ENCODE results near the gene GRAMD1A.
"Not testable (repeated sequence)": the region's sequence is repeated elsewhere in the genome, so short reads cannot be mapped to it uniquely, and the experiment has no call there.

GRAMD1A gene

GRCh38 chr19:35021596-35021995 is 21.5 kb downstream of the GRAMD1A start:
- no peak overlapping the region for H2AFZ ChIP-seq (ENCODE audit: low read length, unreplicated experiment)
- no peaks in the 10 kb centered on the region for H3K79me2 ChIP-seq (ENCODE audit: control insufficient read depth, insufficient read depth, low read length, unreplicated experiment)
- no peak overlapping the region for H3K4me3 ChIP-seq (ENCODE audit: low read depth, low read length)
- H3K36me3 ChIP-seq (ENCODE audit: insufficient read depth, low read length), result no peaks in the 10 kb centered on the region
- no peak overlapping the region for H3K27ac ChIP-seq (ENCODE audit: low read depth, low read length)
- no peaks in the 10 kb centered on the region for H3K4me1 ChIP-seq (ENCODE audit: control insufficient read depth, insufficient read depth, low read length, unreplicated experiment)
- H3K27me3 ChIP-seq (ENCODE audit: insufficient read depth, low read length), result no peaks in the 10 kb centered on the region

- Histone ChIP-seq H3K27ac (ENCODE audit: low read depth, low read length) (no peak overlapping the region), H3K4me1 (ENCODE audit: control insufficient read depth, insufficient read depth, low read length, unreplicated experiment) (no peaks in the 10 kb centered on the region), H3K36me3 (ENCODE audit: insufficient read depth, low read length) (no peaks in the 10 kb centered on the region), H3K79me2 (ENCODE audit: control insufficient read depth, insufficient read depth, low read length, unreplicated experiment) (no peaks in the 10 kb centered on the region), H3K27me3 (ENCODE audit: insufficient read depth, low read length) (no peaks in the 10 kb centered on the region), H2AFZ (ENCODE audit: low read length, unreplicated experiment) (no peak overlapping the region), H3K4me3 (ENCODE audit: low read depth, low read length) (no peak overlapping the region)
These were observed 22.3 kb downstream of the GRAMD1A start for GRCh38 chr19:35022460-35022859.

- H3K4me3 ChIP-seq (ENCODE audit: low read depth, low read length), result no peak overlapping the region
- no peaks in the 10 kb centered on the region for H3K36me3 ChIP-seq (ENCODE audit: insufficient read depth, low read length)
- no peaks in the 10 kb centered on the region for H3K4me1 ChIP-seq (ENCODE audit: control insufficient read depth, insufficient read depth, low read length, unreplicated experiment)
- no peaks in the 10 kb centered on the region for H3K27me3 ChIP-seq (ENCODE audit: insufficient read depth, low read length)
- no peaks in the 10 kb centered on the region for H3K79me2 ChIP-seq (ENCODE audit: control insufficient read depth, insufficient read depth, low read length, unreplicated experiment)
- H2AFZ ChIP-seq (ENCODE audit: low read length, unreplicated experiment), result no peak overlapping the region
- H3K27ac ChIP-seq (ENCODE audit: low read depth, low read length), result no peak overlapping the region
These were observed 23.3 kb downstream of the GRAMD1A start for GRCh38 chr19:35023428-35023827.

GRCh38 chr19:35024095-35024494 is 24.0 kb downstream of the GRAMD1A start:
- no peaks in the 10 kb centered on the region for H3K36me3 ChIP-seq (ENCODE audit: insufficient read depth, low read length)
- no peaks in the 10 kb centered on the region for H3K79me2 ChIP-seq (ENCODE audit: control insufficient read depth, insufficient read depth, low read length, unreplicated experiment)
- no peaks in the 10 kb centered on the region for H3K4me1 ChIP-seq (ENCODE audit: control insufficient read depth, insufficient read depth, low read length, unreplicated experiment)
- H3K27ac ChIP-seq (ENCODE audit: low read depth, low read length), result no peak overlapping the region
- H2AFZ ChIP-seq (ENCODE audit: low read length, unreplicated experiment), result no peak overlapping the region
- no peak overlapping the region for H3K4me3 ChIP-seq (ENCODE audit: low read depth, low read length)
- no peaks in the 10 kb centered on the region for H3K27me3 ChIP-seq (ENCODE audit: insufficient read depth, low read length)

GRCh38 chr19:35025969-35026368 is 25.8 kb downstream of the GRAMD1A start:
- H3K4me3 ChIP-seq (ENCODE audit: low read depth, low read length), result no peak overlapping the region
- H2AFZ ChIP-seq (ENCODE audit: low read length, unreplicated experiment), result no peak overlapping the region
- H3K36me3 ChIP-seq (ENCODE audit: insufficient read depth, low read length), result no peaks in the 10 kb centered on the region
- no peak overlapping the region for H3K27ac ChIP-seq (ENCODE audit: low read depth, low read length)
- no peaks in the 10 kb centered on the region for H3K79me2 ChIP-seq (ENCODE audit: control insufficient read depth, insufficient read depth, low read length, unreplicated experiment)
- no peaks in the 10 kb centered on the region for H3K4me1 ChIP-seq (ENCODE audit: control insufficient read depth, insufficient read depth, low read length, unreplicated experiment)
- H3K27me3 ChIP-seq (ENCODE audit: insufficient read depth, low read length), result no peaks in the 10 kb centered on the region

GRCh38 chr19:35026418-35026817 is 26.3 kb downstream of the GRAMD1A start:
- H3K79me2 ChIP-seq (ENCODE audit: control insufficient read depth, insufficient read depth, low read length, unreplicated experiment), result no peaks in the 10 kb centered on the region
- no peaks in the 10 kb centered on the region for H3K36me3 ChIP-seq (ENCODE audit: insufficient read depth, low read length)
- no peak overlapping the region for H2AFZ ChIP-seq (ENCODE audit: low read length, unreplicated experiment)
- H3K4me1 ChIP-seq (ENCODE audit: control insufficient read depth, insufficient read depth, low read length, unreplicated experiment), result no peaks in the 10 kb centered on the region
- no peaks in the 10 kb centered on the region for H3K27me3 ChIP-seq (ENCODE audit: insufficient read depth, low read length)
- no peak overlapping the region for H3K4me3 ChIP-seq (ENCODE audit: low read depth, low read length)
- no peak overlapping the region for H3K27ac ChIP-seq (ENCODE audit: low read depth, low read length)

GRCh38 chr19:35027009-35027408 is 26.9 kb downstream of the GRAMD1A start:
- no peaks in the 10 kb centered on the region for H3K27me3 ChIP-seq (ENCODE audit: insufficient read depth, low read length)
- no peak overlapping the region for H3K4me3 ChIP-seq (ENCODE audit: low read depth, low read length)
- no peak overlapping the region for H3K27ac ChIP-seq (ENCODE audit: low read depth, low read length)
- H2AFZ ChIP-seq (ENCODE audit: low read length, unreplicated experiment), result no peak overlapping the region
- H3K79me2 ChIP-seq (ENCODE audit: control insufficient read depth, insufficient read depth, low read length, unreplicated experiment), result no peaks in the 10 kb centered on the region
- H3K36me3 ChIP-seq (ENCODE audit: insufficient read depth, low read length), result no peaks in the 10 kb centered on the region
- H3K4me1 ChIP-seq (ENCODE audit: control insufficient read depth, insufficient read depth, low read length, unreplicated experiment), result no peaks in the 10 kb centered on the region

- no peaks in the 10 kb centered on the region for H3K36me3 ChIP-seq (ENCODE audit: insufficient read depth, low read length)
- no peaks in the 10 kb centered on the region for H3K4me1 ChIP-seq (ENCODE audit: control insufficient read depth, insufficient read depth, low read length, unreplicated experiment)
- no peak overlapping the region for H2AFZ ChIP-seq (ENCODE audit: low read length, unreplicated experiment)
- H3K79me2 ChIP-seq (ENCODE audit: control insufficient read depth, insufficient read depth, low read length, unreplicated experiment), result no peaks in the 10 kb centered on the region
- H3K4me3 ChIP-seq (ENCODE audit: low read depth, low read length), result no peak overlapping the region
- H3K27ac ChIP-seq (ENCODE audit: low read depth, low read length), result no peak overlapping the region
- H3K27me3 ChIP-seq (ENCODE audit: insufficient read depth, low read length), result no peaks in the 10 kb centered on the region
These were observed 27.9 kb downstream of the GRAMD1A start for GRCh38 chr19:35027851-35028599.

GRCh38 chr19:35028600-35028885 is 28.4 kb downstream of the GRAMD1A start:
- H3K27me3 ChIP-seq (ENCODE audit: insufficient read depth, low read length); H3K79me2 ChIP-seq (ENCODE audit: control insufficient read depth, insufficient read depth, low read length, unreplicated experiment); H3K27ac ChIP-seq (ENCODE audit: low read depth, low read length); H3K36me3 ChIP-seq (ENCODE audit: insufficient read depth, low read length); H3K4me3 ChIP-seq (ENCODE audit: low read depth, low read length); H3K4me1 ChIP-seq (ENCODE audit: control insufficient read depth, insufficient read depth, low read length, unreplicated experiment); H2AFZ ChIP-seq (ENCODE audit: low read length, unreplicated experiment): not testable (repeated sequence)

- H3K4me3 ChIP-seq (ENCODE audit: low read depth, low read length); H3K36me3 ChIP-seq (ENCODE audit: insufficient read depth, low read length); H2AFZ ChIP-seq (ENCODE audit: low read length, unreplicated experiment); H3K79me2 ChIP-seq (ENCODE audit: control insufficient read depth, insufficient read depth, low read length, unreplicated experiment); H3K4me1 ChIP-seq (ENCODE audit: control insufficient read depth, insufficient read depth, low read length, unreplicated experiment); H3K27ac ChIP-seq (ENCODE audit: low read depth, low read length); H3K27me3 ChIP-seq (ENCODE audit: insufficient read depth, low read length): not testable (repeated sequence)
These were observed 29.2 kb downstream of the GRAMD1A start for GRCh38 chr19:35029275-35029736.

GRCh38 chr19:35029737-35030256 is 29.7 kb downstream of the GRAMD1A start:
- Histone ChIP-seq H3K4me1 (ENCODE audit: control insufficient read depth, insufficient read depth, low read length, unreplicated experiment) (no peaks in the 10 kb centered on the region), H3K79me2 (ENCODE audit: control insufficient read depth, insufficient read depth, low read length, unreplicated experiment) (no peaks in the 10 kb centered on the region), H3K27me3 (ENCODE audit: insufficient read depth, low read length) (no peaks in the 10 kb centered on the region), H3K27ac (ENCODE audit: low read depth, low read length) (no peak overlapping the region), H3K36me3 (ENCODE audit: insufficient read depth, low read length) (no peaks in the 10 kb centered on the region), H2AFZ (ENCODE audit: low read length, unreplicated experiment) (no peak overlapping the region), H3K4me3 (ENCODE audit: low read depth, low read length) (peak overlapping the region; percentile 66)
